LHCN-M2 (cell line): ENCODE data around the gene AFG3L2. TPM values are rescaled to one million over a fixed set of nuclear protein-coding genes. Genes with fewer than 3 reads are reported as not detected.
A peak's percentile ranks its signal among the peaks of the same experiment; 100 is the strongest.

Experiments
- DNase-seq: peaks from one replicate; pipeline ENCODE4 v3.0.0-alpha.2; 2012; ENCODE audit warnings: low read depth
- total RNA-seq: library from RNA; depleted of rRNA; stranded (reverse); fragments of >200 nt; gene quantifications from 2 replicates; pipeline ENCODE4 v1.2.3, GENCODE V29; 2014

Gene AFG3L2
- total RNA-seq, 1 experiment from 2014 or later, result 49.9 TPM

DNA sequence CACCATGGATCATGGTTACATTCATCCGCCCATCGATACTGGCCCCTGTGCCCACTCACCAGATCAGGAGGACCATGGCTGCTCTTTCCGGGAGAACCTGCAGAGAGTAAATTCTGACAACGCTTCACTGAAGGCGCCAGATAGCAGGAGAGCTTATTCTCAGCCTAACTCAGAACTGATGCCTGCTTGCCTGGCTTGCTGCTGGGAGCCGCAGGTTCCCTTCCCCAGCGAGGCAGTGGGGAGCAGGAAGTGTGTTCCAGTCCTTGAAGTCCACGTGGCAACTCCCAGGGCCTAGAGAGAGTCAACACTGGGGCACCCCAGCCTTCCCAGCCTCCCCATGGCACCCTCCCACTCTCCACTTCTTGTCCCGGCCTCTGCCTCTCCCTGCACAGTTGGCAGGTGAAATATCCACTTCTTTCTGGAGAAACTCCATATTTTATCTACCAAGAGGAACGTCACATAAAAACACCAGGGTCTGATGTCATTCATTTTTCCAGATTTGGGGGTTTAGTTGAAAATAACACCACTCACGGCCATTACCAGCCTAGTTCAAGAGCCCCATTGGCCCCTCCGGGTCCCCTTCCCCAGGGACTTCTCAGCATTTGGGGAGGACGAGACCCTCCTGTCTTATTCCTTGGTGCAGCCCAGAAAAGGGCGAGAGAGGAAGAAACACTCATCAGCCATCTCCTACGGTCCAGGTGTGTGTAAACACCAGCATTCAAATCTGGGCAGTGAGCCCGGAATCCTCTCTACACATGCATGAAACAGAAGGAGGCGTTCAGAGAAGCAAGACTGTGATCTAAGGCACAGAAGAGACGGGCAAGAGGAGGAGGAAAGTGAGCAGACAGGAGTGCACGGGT is 72.4 kb downstream of the AFG3L2 start:
- no peak for DNase-seq

DNA sequence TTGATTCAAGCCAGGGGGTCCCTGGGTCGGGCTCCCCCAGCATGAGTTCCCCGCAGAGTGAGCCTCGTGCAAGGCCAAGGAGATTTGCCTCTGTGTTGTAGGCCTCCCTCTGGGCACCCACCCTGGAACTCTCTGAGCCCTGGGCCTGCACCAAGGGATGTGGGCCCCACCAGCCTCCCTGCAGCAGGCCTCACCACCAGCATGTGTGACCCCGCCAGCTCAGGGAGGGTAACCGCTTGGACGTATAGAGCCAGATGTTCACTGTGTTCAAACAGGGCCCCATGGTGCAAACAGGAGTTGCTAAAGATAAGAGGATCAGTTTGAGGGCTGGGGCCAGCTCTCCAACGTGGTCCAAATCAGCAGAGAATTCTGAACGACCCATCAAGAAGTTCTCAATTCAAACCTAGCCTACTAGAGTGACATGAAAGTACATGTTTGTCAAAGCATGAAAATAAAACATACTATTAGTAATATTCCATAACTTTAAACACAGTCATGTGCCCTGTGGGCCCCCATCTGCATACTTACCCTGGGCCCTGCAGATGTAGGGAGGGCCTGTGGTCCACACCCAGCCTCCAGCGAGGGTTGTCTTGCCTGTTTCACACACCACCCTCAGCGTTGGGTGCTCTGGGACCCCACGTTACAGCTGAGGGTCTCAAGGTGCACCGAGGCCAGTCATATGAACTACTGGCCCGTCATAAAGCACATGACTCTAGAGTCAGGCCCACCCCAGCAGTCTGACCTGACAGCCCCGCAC is 74.5 kb downstream of the AFG3L2 start:
- DNase-seq, result no peak

DNA sequence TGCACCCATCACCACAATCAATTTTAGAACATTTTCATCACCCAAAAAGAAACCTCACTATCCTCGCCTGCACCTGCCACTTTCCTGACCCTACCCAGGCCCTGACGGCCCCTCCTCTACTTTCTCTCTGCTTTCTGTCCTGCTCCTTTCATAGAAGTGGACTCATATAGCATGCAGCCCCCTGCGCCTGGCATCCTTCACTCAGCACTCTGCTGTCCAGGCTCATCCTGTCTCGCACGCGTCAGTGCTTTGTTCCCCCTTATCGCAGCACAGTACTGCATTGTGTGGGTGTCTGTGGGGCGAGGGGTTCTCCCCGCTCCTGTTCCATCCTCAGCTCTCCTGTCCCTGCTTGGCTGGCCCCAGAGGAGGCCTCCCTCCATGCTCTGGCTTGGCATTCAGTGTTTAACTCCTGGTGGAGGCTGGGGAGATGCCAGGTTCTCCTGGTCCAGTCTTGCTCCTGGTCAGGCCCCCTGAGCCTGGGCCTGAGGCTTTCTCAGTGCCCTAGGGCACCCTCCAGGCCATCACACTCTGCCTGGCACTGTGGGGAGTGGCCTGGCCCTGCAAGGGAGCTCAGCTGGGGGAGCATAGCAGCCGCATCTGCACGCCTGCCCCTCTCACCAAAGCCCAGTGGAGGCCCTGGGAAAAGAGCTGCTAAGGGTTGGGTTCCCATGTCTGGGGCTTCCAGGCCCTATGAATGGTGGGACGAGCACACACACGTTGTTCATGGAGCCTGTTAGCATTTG is 75.6 kb downstream of the AFG3L2 start:
- no peak for DNase-seq

DNA sequence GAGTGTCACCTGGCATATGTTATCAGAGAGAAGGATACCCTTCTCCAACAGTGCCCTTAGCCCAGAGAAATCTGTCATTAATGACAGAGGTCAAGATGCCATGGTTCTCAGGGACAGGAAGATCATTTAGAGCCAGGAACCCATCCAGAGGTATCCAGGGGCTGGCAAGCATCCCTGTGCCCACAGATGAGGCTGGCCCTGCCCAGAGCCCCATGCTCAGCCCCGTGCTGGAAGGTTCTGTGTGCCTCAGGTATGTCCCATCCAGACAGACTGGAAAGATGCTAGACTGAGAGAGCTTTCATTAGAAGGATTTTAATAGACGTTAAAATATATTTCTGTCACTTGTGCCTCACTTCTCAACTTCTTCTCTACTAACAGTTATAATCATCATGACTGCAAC is 77.2 kb downstream of the AFG3L2 start:
- DNase-seq, result no peak

DNA sequence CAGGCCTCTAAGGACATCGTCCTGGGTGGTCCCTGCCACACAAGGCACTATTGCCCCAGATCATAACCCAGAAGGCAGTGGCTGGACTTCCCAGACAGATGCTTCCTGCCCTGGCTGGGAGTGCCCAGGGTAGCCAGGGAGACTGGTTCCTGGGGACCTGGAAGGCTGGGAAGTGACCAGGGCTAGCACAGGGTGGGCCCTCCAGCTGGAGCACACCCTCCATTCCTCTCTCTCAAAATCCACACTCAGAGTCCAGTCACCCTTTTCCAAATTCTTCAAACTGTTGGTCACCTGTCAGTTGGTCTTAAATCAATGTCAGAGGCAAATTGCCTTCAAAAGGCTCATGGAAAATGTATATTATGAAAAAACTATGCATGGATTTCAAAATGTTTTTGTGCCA is 80.6 kb downstream of the AFG3L2 start:
- DNase-seq, result no peak

DNA sequence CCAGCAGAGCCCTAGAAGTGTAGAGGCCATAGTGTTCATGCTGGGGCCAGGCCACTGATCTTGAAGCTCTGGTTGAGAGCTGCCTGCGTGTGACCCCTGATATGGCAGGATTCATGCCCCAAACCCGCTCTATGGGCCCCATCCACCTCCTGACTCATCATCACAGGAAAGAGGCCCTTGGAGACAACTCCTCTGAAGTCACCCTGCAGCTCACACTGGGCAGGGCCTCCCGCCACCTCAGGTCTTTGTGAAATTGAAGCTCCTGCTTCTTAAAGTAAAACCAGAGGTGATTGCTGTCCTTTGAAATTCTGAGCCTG is 81.0 kb downstream of the AFG3L2 start:
- DNase-seq, result no peak

DNA sequence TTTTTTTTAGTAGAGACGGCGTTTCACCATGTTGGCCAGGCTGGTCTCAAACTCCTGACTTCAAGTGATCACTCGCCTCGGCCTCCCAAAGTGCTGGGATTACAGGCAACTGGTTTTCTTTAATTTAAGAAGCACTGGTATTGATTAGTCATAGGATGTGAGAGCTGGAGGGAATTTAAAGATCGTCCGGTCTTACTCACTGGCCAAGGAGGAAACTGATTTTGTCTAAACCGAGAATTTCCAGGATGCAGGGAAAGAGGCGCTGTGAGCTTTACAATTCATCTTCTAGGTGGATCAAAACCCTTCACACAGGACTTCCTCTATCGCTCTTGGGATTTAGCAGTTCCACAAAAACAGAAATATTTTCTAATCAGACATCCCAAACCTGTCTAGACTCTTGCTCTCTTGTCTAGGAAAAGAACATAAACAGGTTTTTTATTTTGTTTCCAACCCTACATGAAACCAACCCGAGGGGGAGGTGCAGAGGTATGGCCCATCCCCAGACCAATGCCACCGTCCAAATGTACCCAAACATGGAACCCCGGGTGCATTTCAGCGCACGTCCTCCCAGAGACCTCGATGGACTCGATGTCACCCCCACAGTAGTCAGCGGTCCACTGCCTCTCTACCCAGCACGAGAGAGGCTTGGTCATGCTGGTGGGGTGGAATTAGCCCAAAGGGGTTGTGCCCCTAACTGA is 81.5 kb downstream of the AFG3L2 start:
- no peak for DNase-seq

DNA sequence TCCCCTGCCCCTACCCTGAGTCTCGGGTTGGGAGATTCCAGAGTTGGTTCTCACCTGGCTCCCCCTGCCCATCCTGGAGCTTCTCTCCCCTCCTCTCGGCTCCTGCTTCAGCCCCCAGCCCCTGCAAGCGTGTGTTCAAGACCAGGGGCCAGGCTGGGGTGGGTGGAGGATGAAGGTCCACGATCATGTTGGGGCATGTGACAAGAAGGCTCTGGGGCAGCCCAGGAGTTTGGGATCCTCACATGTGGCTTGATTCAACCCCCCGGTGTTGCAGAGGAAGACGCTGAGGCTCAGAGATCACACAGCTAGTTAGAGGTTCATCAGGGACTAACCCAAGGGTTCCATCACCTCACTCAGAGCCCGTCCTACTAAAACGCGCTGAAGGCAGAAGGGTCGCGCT is 83.2 kb downstream of the AFG3L2 start:
- no peak for DNase-seq

DNA sequence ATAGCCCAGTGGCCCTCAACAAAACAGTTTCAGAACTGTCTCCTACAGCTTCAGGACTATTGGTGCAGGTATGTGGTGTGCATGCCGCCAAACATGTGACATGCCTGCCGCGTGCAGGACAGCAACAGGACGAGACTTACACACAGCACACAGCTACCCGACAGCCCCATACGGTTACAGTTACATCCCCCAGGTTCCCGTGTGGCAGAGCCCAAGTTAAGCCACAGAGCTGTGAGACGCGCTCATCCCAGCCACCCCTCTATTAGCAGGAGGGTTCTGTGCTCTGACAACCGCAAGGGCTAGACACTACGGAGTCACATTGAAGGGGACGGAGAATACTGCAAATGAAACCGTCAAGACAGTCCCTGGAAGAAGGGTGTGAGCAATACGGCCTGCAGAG is 85.3 kb downstream of the AFG3L2 start:
- no peak for DNase-seq

DNA sequence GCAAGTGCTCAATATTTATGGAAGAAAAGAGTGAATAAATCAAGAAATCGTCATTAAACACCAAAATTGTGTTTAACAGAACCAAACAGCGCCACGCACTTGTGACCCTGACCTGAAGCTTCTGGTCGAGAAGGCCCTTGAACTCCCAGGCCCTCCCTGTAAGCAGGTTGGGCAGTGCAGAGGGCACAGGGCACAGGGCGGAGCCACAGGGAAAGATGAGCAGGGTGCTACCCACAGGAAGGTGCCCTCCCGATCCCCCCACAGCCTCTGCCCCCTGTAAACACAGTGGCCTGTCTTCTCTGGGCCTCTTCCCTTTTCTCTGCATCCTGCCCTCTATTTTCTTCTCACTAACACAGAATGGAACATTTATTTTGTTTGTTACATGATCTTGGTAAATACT is 85.9 kb downstream of the AFG3L2 start:
- DNase-seq, result no peak

DNA sequence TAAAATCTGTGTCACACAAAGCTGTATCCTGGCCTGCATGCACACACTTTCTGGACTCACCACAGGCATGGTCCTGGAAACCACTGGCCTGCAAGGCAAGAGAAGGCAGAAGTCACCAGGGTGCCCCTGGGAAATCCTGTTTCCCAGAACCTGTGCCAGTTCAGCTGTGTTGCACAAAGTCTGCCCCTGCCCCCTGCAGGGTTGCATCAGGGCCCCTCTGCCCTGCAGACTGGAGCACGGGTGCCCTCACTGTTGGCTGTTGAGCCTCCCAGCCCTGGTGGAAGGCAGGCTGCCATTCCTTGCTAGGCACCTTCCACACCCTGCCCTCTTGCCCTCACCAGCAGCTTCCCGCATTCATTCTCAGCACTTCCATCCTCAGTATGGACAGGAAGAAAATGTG is 86.9 kb downstream of the AFG3L2 start:
- no peak for DNase-seq

DNA sequence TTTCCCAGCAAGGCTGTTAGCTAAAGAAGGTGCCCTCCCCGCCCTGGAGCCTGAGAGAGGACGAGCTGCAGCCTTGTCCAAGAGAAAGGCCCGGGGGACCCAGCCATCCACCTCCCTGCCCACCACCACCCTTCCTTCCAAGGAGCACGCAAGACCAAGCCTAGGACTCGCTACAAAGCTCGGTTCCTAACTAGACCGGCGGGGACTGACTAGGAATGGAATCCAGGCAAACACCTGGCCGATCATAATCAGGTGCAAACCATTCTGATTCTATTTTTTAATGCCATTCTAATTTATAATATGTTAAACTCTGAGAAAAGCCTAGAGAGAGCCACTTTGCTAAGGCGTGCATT is 88.6 kb downstream of the AFG3L2 start:
- no peak for DNase-seq

DNA sequence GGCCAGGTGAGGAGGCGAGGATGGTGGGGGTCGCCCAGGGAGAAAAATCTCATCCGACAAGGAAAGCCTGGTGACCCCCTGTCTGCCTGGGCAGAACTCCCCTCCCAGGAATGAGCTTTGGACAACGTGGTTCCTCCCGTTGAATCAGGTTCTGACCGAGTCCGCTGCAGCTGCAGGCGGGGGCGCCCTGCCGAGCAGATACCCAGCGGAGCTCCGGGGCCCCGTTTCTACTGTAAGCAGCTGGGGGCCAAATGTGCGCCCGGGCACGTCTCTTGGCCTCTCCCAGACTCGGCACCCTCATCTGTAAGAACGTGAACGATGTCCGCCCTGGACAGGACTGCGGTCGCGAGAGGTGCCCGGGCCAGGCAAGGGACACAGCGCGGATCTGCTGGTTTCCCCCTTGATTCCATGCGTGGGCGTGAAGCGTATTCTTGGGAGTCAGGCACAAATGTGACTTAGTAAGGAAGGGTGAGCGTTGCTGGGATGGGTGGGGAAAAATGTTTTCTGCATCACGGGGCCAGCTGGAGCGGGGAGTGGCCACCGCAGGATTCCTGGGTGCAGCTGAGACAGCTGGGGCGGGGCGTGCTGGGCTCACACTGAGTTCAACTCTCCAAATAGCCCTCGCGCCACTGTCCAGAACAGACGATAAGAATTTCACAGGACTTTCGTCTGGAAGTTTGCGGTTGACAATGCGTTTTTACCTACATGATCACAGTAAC is 89.2 kb downstream of the AFG3L2 start:
- DNase-seq, result peak; percentile 93

DNA sequence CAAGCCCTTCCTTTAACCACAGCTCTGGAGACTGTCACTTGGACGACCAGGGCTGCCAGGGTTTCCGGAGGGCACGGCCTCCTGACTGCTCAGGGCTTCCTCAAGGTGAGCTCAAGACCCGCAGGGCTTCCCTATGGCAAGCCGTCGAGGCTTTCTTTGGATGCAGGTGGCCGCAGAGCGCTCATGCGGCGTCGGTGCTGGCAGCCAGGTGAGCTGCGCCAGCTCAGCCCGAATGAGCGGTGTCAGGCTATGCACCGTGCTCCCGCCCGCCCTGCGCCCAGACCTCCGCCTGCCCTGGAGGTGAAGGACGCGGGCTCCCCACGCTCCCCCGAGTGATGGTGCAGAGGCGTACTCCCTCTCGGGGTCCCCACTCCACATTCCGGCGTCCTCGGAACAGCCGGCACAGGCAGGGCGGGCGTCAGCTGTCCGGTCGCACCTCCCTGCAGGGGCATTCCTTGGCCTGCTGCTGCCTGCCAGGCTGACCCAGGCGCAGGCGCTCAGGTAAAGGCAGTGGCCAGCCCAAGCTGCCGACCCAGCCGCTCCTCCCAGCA is 89.8 kb downstream of the AFG3L2 start:
- no peak for DNase-seq

DNA sequence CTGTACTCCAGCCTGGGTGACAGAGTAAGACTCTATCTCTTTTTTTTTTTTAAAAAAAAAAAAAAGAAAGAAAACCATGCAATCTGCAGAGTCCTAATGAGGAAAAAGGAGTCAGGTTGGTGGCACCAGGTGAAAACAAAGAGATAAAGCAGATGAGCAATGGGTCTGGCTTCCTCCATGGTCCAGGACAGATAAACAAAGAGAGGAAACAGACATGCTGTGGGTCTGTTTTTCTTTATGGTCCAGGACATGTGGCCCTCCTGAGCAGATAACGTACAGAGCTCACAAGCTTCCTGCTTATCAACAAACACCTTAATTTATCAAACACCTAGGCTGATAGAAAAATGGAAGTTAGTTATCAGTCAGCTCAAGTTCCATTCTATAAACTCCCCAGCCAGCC is 93.4 kb downstream of the AFG3L2 start:
- no peak for DNase-seq

DNA sequence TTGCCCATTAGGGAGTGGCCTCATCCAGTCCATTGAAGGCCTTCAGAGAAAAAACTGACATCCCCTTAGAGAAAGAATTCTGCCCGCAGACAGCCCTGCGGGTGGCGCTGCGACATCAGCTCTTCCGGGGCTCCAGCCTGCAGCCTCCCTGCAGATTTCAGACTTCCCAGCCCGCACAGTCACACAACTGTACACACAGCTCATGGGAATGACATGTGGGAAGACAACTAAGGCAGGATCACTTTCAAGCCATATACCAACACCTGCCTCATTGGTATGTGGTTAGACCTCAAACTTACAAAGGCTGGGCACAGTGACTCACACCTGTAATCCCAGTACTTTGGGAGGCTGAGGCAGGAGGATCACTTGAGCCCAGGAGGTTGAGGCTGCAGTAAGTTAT is 93.8 kb downstream of the AFG3L2 start:
- peak; percentile 88 for DNase-seq

DNA sequence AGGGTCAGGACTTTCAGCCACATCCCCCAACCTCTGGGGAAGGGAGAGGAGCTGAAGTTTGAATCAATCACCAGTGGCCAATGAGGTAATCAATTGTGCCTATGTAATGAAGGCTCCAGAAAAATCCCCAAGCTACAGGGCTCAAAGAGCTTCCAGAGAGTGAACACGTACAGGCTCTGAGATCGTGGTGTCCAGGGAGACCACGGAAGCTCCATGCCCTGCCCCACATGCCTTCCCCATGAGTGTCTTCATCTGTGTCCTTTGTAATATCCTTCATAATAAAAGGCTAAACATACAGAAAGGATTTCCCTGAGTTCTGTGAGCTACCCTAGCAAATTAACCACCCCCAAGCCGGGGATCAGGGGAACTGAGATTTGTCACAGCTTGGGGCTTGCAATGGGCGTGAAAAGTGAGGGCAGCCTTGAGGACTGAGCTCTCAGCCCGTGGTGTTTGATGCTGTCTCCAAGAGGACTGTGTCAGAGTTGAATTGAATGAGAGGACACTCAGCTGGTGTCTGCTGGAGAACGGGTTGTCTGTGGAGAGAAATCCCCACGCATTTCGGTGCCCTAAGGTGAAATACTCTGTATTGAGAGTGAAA is 94.5 kb downstream of the AFG3L2 start:
- DNase-seq, result peak; percentile 82

DNA sequence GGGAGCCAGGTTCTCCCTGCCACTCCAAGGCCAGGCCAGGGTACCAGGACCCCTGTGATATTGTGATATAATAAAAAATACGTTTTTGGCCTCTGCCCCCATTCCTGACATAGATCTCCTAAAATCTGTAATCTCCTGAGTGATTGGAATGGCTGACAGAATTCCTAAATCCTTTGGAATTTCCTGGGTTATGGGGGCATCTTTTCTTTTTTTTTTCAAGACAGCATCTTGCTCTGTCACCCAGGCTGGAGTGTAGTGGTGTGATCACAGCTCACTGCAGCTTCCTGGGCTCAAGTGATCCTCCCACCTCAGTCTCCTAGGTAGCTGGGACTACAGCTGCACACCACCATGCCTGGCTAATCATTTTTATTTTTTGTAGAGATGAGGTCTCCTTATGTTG is 95.2 kb downstream of the AFG3L2 start:
- no peak for DNase-seq

DNA sequence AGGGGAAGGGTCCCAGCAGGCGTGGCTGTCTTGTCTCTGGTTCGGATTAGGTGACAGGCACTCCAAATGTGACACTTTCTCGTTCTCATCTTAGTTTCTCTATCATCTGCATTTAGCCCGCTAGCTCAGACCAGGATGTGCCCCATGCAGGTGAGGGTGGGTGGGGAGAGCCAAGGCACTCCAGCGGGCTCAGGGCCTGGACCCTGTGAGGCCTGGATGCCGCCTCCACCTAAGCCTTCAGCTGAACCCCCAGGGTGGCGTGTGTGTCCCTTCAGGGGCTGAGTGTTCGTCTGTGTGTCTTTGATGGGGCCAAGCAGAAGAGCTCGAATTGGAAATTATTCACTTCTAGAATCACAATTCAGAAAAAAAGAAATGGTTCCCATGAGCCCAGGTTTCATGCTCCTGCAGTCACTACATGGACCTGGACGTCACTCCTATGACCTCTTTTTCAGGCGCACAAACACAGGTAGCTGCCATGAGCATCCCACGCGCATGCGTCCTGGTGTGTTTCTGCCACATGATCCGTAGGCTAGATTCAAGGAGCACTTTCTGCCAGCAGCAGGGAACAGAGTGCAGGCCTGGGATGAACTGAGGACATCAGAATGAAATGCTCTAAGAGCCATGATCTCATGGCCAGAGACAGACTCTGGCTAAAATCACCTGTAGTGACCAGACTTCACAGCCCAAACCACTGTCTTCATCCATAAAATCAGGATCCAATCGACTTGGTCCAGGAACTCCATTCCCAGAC is 97.1 kb downstream of the AFG3L2 start:
- no peak for DNase-seq
